Breast epithelium (tissue), 3 donors: ENCODE measurements around the gene MMD.

Source experiments
- CTCF ChIP-seq, 3 donors: fragments of 450-650 bp; IDR thresholded peaks; one replicate each; pipeline ENCODE4 v1.5.1; 2016 to 2017; ENCODE audit warnings: antibody characterized with exemption in 3 of 3, mild to moderate bottlenecking in 3 of 3, moderate library complexity in 3 of 3
- POLR2A ChIP-seq: fragments of 450-650 bp; IDR thresholded peaks from one replicate; pipeline ENCODE4 v1.6.1; 2016; ENCODE audit warnings: antibody characterized with exemption, mild to moderate bottlenecking, moderate library complexity
- POLR2AphosphoS5 ChIP-seq, 3 donors: sonication (generic); formaldehyde crosslinking; IDR thresholded peaks; one replicate each; pipeline ENCODE4 v1.6.1; 2017; ENCODE audit warnings: antibody characterized with exemption in 3 of 3

- TF ChIP-seq CTCF (IDR thresholded peaks at IDR 0.05) (no peak), POLR2AphosphoS5 (IDR thresholded peaks at IDR 0.05) (no peak), POLR2A (no peak)
These were observed 33.4 kb upstream of the MMD start for GRCh38 chr17:55454906-55455474.
